Measurements from ENCODE around the gene HLA-DRA.

- TF ChIP-seq CTCF (IDR thresholded peaks at IDR 0.05; ENCODE audit: low read depth, low read length): no peak
- TF ChIP-seq EZH2phosphoT487 (IDR thresholded peaks at IDR 0.05; ENCODE audit: low read depth): no peak
Measured at GRCh38 chr6:32402812-32403211, 36.9 kb upstream of the HLA-DRA start.

All from OCI-LY3 (cell line).